Right forelimb (tissue), 1 donor: Measurements from ENCODE around the gene ZNF410.
"Not testable (repeated sequence)": the region's sequence is repeated elsewhere in the genome, so short reads cannot be mapped to it uniquely, and the experiment has no call there.

ENCODE experiments used
- DNase-seq: peaks from one replicate; pipeline ENCODE4 v3.0.0-alpha.2; 2018

The ZNF410 gene, protein sequence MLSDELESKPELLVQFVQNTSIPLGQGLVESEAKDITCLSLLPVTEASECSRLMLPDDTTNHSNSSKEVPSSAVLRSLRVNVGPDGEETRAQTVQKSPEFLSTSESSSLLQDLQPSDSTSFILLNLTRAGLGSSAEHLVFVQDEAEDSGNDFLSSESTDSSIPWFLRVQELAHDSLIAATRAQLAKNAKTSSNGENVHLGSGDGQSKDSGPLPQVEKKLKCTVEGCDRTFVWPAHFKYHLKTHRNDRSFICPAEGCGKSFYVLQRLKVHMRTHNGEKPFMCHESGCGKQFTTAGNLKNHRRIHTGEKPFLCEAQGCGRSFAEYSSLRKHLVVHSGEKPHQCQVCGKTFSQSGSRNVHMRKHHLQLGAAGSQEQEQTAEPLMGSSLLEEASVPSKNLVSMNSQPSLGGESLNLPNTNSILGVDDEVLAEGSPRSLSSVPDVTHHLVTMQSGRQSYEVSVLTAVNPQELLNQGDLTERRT

DNA sequence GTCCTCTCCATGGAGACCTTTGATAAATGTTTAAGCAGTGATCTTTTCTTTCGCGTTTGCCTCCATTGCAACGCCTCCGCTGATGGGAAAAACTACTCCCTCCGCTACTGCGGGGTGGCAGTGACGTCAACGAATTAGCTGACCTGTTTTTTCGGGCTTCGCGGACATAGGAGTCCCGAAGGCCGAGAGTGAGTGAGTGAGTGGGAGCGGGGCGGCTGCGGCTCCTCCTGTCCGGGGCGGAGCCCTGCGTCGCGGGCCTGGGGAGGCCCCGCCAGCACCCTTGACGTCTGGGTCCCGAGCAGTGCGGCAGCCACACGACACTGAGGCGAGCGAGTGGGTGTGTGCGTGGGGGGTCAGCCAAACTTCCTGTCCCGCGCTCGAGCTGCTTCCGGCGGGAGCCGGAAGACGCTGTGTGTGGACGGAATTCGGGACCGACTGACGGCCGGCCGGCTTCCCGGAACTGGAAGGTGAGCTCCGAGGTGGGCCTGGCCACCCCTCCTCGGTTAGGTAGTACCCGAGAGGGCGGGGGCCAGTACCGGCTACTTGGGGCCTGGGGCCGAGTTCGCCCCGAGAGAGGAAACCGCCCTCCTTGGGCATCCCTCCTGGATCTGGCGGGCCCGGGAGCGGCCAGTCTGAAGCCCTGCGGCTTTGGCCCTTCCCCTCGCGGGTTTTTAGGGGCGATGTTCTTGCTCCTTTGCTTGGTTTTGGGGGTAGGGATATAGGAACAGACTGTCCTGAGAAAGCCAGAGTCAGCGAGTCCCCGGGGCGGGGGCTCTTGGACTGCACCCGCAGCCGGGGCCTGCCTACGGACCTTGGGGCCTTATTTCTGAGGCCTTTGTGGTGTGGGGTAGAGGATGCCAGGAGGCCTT is at the start of gene ZNF410:
Gene ZNF410, plus strand, starts transcription at position 411 of the 869 bp plus-strand sequence. CDS start 5,317 bp downstream, outside the sequence.
- DNase-seq = peak; percentile 95

DNA sequence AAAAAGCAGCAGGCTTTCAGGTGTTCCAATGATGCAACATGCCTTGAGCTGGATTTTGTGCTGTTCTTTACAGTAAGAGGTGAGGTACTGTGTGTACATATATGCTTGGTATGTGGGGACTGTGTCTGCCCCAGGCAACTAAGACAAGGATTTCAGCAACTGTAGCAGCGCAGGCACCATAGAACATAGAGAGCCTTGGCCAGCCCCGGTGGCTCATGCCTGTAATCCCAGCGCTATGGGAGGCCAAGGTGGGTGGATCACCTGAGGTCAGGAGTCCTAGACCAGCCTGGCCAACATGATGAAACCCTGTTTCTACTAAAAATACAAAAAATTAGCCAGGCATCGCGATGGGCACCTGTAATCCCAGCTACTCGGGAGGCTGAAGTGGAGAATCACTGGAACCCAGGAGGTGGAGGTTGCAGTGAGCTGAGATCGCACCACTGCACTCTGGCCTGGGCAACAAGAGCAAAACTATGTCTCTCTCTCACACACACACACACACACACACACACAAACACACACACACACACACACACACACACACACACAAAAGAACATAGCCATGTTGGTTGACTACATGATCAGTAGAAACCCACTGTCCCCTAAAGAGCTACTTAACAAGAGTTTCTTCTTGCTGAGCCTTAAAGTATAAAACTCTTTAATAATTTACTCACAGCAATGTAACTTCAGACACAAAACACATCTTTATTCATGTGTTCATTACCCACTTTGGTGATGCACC is 48.2 kb upstream of the ZNF410 start:
- not testable (repeated sequence) for DNase-seq

DNA sequence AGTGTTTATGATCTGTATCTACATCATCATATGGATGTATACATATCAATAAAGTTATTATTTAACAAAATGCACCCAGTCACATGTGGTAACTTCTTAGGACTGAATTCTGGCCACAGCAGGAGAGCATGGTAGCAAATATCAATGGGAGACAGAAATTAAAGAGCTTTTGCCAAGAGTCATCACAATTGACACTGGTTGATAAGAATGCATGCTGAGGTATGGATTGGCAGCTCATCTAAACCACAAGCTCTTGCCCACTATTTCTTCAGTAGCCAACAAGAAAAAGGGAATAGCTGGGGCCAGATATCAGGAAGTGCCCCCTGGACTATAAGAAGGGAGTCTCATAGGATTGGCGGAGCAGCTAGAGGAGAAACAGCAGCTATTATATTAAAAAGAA is 44.5 kb upstream of the ZNF410 start:
- DNase-seq = no peak

DNA sequence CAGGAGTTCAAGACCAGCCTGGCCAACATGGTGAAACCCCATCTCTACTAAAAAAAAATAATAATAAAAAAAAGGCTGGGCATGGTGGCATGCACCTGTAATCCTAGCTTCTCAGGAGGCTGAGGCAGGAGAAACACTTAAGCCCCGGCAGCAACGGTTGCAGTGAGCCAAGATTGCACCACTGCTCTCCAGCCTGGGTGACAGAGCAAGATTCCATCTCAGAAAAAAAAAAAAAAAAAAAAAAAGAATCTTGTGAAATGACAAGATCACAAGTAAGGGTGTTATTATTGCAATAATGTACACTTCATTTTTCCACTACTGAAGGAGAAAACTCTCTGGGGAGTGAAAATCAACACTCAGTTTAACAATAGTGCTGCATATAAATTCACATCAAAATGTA is 43.8 kb upstream of the ZNF410 start:
- DNase-seq = no peak

DNA sequence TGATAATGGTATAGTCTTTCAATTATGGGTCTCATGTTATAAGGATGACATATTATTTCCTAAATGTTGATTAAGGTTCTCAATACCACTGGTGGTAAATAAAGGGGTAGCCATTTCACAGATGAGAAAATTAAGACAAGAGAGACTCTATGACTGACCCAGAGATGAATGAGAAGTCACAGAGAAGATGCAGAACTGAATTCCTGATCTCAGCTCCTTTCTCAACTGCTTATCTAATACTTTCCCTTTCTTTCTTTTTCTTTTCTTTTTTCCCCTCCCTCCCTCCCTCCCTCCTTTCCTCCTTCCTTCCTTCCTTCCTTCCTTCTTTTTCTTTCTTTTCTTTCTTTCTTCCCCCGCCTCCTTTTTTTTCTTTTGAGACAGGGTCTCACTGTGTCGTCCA is 43.4 kb upstream of the ZNF410 start:
- DNase-seq = no peak

DNA sequence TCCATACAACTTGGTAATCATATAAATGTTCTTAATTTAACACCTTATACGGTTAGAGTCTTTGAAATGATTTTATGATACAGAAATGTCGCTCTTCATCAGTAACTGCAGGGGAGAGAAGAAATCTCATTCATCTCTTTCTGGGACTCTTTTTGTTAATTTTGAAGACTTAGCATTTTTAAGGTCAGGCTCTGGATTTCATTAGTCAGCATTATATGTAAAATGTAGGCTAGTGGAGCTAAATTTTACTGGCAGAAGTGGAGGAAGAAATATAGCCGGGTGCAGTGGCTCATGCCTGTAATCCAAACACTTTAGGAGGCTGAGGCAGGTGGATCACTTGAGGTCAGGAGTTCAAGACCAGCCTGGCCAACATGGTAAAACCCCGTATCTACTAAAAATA is 39.7 kb upstream of the ZNF410 start:
- DNase-seq = no peak

DNA sequence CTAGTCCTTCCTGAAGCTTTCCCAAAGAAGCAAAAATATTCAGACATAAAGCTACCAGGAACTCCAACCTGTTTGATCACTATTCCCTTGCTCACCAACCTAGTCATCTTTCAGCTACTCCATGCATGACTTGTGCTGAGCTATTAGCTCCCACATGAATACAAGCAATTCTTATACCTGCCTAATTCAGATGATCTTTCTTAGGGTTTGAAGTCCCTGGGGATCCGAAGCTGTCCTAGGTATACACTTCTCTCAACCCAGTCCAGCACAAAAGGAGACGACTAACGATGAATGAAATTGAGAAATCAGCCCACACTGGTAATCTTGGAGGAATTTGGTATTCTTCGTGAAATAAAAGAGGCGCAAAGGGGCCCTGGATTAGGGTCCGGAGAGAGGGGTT is 35.7 kb upstream of the ZNF410 start:
- no peak for DNase-seq

DNA sequence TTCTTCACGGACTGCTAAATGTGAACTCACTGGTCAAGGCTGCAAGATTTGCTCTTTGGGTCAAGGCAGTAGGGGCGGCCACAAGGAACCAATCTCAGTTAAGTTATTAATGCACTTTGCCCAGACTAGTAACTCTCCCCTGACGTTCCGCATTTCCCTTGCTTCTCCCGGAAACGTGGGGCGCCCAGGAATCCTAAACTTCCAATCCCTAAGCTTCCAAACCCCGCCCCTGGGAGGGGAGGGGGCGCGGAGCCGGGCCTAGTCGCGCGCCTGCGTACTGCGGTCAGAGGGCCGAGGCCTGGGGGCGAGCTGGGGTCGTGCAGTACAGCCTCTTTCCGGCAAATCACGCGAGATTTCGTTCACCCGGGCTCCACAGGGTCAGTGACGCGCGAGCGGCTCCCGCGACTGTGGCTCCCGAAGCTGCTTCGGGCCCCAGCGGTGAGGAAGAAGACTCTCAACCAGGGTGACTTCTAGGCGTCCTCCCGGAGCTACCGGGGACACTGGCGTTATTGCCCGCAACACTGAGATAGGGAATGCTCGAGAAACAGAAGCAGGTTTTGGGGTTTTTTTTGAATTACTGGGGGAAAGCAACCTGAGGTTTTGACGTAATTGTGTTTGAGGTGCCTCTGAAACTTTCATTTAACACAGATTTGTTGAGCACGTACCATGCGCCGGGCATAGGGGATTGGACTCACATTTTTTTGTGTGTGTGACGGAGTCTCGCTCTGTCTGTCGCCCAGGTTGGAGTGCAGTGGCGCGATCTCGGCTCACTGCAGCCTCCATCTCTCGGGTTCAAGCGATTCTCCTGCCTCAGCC is 34.9 kb upstream of the ZNF410 start, which contains the start of gene PTGR2:
Gene PTGR2, plus strand, starts transcription at position 265 of the 816 bp plus-strand sequence. CDS start 7,032 bp downstream, outside the sequence.
- DNase-seq = peak; percentile 99

DNA sequence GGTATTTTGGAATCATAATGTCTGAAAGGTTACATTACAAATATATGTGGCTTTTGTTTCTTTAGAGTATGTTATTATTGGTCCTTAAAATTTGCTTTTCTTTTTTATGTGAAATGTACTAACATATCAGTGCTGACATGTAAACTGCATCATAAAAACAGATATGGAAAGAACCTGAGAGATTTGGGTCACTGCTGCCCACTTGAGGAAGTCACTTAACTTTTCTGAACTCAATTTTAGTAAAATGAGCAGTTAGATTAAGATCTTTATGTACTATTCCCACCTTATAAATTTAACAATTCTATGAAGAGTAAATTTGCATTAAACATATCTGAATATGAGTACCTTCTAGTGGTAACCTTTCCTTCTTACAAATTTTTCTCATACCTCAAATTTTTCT is 27.5 kb upstream of the ZNF410 start:
- no peak for DNase-seq

DNA sequence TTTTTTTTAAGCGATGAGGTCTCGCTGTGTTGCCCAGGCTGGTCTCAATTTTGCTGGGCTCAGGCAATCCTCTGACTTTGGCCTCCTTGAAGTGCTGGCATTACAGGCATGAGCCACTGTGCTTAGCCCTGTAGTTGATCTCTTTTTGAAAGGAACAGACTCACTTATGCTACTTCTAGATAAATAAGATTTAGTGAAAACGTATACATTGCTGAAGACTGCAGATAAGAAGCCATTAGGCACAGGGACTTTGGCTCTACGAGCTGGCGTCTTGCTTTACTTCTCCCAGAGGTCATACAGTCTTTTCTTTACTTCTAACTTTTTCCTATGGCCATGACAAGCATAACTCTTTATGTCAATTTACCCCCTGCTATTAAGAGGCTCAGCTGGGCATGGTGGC is 25.6 kb upstream of the ZNF410 start:
- no peak for DNase-seq

DNA sequence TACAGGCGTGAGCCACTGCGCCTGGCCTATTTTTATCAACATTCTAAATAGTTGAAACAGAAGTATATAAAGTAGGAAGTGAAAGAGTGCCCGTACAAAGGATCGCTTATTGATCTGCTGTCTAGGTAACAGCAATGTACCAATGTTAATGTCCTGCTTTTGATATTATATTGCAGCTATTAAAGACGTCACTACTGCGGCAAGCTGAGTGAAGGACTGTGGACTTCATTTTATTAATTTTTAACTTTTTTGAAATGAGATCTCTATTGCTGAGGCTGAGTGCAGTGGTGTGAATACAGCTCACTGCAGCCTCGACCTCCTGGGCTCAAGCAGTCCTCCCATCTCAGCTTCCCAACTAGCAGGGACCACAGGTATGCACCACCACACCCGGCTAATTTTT is 24.2 kb upstream of the ZNF410 start:
- DNase-seq = no peak

DNA sequence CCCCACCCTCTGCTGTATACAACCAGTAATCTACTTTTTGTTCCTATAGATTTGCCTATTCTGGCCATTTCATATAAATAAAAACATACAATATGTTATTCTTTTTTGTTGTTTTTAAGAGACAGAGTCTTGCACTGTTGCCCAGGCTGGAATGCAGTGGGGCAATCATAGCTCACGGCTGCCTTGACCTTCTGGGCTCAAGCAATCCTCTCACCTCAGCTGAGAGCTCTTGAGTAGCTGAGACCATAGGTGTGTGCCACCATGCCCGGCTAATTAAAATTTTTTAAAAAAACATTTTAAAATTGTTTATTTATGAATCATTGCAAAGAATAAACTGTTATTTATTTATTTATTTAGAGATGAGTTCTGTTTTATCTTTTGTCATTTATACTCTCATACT is 23.4 kb upstream of the ZNF410 start:
- DNase-seq = no peak

DNA sequence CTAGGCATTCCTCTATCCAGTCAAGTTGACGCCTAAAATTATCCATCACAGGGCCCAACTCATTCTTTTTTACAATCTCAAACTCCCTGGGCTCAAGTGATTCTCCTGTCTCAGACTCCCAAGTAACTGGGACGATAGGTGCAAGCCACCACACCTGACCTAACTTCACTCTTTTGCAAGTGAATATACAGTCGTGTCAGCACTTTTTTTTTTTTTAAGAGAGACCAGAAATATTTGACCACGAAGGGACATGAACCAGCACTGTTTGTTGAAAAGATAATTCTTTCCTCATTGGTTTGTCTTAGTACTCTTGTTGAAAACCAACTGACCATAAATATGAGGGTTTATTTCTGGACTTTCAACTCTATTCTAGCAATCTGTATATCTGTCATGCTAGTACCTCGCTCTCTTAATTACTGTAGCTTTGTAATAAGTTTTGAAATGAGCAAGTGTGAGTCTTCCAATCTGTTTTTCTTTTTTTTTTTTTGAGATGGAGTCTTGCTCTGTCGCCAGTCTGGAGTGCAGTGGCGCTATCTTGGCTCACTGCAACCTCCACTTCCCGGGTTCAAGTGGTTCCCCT is 21.0 kb upstream of the ZNF410 start:
- no peak for DNase-seq

DNA sequence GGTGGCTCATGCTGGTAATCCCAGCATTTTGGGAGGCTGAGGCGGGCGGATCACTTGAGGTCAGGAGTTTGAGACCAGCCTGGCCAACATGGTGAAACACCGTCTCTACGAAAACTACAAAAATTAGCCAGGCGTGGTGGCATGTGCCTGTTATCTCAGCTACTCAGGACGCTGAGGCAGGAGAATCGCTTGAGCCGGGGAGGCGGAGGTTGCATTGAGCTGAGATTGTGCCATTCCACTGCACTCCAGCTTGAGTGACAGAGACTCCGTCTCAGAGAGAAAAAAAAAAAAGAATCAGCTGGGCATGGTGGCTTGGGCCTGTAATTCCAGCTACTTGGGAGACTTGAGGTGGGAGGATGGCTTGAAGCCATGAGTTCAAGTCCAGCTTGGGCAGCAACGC is 16.9 kb upstream of the ZNF410 start:
- not testable (repeated sequence) for DNase-seq

DNA sequence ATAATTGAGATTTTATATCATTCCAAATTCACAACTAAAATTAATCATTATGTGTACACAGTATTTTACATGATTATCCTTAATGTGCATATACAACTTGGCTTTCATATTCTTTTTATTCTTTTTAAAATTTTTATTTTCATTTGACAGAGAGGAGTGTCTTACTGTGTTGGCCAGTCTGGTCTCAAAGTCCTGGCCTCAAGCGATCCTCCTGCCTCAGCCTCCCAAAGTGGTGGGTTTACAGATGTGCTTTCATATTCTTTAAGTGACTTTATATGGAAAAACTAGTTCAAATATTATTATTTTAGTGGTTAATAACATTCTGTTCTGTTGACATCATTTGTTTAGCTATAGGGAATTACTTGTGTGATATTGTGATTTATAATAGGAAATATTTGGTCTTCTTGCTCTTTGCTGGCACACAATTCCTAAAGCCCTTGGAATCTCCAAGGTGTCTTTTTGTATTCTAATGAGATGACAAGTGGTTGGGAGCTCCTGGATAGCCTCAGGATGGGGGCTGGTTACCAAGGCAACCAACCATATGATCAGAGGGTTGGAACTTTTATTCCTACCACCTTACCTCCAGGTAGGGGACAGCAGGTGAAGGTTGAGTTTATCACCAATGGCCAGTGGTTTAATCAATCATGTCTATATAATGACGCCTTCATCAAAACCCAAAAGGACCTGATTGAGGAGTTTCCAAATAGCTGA is 16.0 kb upstream of the ZNF410 start:
- no peak for DNase-seq

DNA sequence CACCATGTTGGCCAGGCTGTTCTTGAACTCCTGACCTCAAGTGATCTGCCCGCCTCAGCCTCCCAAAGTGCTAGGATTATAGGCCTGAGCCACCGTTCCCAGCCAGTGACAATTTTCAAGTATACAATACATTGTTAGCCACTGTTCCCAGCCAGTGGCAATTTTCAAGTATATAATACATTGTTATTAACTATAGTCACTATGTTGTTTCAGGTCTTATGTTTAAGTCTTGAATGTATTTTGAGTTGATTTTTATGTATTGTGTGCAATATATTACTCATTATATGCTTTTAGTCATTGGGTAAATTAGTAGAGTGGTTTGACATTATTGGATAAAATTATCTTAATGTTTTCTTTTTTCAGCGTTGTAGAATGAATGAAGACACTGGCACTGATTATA is 13.0 kb upstream of the ZNF410 start:
- DNase-seq = no peak

DNA sequence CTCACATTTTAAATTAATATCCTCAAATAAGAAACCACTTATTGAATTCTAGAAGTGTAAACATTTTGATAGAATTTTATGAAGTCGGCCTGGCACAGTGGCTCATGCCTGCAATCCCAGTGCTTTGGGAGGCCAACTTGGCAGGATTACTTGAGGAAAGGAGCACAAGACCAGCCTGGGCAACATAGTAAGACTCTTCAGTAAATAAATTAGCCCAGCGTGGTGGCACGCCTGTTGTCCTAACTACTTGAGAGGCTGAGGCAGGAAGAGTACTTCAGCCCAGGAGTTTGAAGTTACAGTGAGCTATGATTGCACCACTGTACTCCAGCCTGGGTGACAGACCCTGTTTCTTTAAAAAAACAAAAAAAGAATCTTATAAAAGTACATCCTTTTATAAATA is 8.9 kb upstream of the ZNF410 start:
- no peak for DNase-seq

DNA sequence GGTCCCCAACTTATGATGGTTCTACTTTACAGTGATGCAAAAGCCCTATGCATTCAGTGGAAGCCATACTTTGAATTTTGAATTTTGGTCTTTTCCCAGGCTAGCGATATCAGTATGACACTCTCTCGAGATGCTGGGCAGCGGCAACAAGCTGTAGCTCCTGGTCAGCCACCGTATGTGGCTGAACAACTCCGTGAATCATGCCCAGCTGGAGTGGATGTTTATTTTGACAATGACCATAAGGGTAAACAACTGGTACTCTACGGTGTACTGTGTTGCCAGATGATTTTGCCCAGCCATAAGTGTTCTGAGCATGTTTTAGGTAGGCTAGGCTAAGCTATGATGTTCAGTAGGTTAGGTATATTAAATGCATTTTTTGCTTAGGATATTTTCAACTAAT is 8.2 kb upstream of the ZNF410 start:
- no peak for DNase-seq

DNA sequence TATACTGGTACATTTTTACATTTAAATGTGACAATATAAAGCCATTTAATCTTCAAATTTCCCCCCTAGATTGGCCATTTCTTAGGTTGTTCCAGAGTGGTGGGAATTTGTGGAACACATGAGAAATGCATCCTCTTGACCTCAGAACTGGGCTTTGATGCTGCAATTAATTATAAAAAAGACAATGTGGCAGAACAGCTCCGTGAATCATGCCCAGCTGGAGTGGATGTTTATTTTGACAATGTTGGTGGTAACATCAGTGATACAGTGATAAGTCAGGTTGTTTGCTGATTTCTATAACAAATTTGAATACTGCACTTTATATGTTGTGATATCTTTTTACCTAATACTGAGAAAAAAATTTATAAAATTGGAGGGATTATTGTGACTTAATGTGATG is 7.6 kb upstream of the ZNF410 start:
- DNase-seq = no peak

DNA sequence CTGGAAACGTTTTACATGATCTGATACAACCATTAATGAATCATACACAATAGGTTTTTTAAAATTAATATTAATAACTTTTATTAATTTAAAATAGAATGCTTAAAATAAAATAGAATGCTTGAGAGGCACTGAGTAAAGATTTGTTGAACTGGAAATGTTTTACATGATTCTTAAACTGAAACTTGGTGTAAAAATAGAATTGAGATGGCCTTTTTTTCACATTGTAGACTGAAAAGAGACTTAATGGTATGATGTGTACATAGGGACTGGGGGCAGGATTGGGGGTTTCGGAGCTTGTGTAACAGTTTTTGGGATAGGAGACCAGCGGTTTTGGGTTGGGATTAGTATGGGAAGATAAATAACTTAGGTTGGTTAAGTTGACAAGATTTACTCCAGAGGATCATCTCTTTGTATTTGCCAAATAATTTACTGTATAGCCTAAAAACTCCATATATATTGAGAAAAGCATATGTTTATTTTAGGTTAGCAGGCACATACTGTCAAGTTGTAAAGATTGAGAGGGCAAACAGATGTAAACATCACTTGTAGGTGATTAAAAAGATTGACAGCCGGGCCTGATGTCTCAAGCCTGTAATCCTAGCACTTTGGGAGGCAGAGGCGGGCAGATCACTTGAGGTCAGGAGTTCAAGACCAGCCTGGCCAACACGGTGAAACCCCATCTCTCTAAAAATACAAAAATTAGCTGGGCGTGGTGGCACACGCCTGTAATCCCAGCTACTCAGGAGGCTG is 2.0 kb upstream of the ZNF410 start:
- DNase-seq = no peak

DNA sequence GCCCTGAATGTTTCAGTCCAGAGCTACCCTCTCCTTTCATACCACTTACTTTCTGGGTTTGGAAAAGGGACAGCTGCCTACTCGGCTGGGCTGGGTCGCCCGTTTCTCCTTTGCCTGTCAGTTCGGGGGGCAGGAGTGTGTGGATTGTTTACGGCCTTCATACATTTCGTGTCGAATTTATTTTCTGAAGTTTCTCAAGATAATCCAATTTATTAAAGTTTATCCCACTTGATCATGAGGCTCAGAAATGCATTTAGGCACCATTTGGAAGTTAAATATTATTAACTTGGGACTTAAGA is 608 bp downstream of the ZNF410 start:
- DNase-seq = no peak
